Measurements from ENCODE around the gene GCNT1.

The GCNT1 gene

DNA sequence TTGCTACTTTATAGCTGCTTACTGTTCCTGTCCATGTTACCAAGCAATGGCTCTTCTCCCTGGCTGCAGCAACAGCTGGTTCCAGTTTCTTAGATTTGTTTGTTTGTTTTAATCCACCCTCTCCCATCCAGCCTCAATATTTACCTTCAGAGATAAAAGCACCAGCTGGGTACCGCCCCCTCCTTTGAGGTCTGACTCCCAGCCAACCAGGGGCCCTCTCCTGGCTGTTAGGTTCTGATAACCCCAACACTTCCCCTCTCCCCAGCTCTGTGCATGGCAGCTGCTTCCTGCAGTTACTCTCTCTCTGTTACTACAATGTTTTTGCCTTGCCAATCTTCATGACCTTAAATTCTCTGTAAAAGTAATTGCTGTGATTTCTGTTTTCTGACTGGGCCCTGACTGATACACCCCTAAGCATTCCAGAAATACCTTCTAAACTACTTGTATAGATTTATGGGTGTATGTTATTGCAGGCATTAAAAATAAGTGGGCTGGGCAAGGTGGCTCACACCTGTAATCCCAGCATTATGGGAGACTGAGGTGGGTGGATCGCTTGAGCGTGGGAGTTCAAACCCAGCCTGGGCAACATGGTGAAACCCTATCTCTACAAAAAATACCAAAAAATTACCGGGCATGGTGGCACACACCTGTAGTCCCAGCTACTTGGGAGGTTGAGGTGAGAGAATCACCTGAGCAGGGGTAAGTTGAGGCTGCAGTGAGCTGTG, 2.6 kb upstream of the GCNT1 start:
- DNase-seq (ENCODE audit: low read depth): no peak
- TF ChIP-seq, protein P1, sequence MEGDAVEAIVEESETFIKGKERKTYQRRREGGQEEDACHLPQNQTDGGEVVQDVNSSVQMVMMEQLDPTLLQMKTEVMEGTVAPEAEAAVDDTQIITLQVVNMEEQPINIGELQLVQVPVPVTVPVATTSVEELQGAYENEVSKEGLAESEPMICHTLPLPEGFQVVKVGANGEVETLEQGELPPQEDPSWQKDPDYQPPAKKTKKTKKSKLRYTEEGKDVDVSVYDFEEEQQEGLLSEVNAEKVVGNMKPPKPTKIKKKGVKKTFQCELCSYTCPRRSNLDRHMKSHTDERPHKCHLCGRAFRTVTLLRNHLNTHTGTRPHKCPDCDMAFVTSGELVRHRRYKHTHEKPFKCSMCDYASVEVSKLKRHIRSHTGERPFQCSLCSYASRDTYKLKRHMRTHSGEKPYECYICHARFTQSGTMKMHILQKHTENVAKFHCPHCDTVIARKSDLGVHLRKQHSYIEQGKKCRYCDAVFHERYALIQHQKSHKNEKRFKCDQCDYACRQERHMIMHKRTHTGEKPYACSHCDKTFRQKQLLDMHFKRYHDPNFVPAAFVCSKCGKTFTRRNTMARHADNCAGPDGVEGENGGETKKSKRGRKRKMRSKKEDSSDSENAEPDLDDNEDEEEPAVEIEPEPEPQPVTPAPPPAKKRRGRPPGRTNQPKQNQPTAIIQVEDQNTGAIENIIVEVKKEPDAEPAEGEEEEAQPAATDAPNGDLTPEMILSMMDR (conservative IDR thresholded peaks at IDR 0.05; ENCODE audit: low read depth, low read length): no peak
- no peak overlapping the region for H3K4me3 ChIP-seq (ENCODE audit: low read length)

DNA sequence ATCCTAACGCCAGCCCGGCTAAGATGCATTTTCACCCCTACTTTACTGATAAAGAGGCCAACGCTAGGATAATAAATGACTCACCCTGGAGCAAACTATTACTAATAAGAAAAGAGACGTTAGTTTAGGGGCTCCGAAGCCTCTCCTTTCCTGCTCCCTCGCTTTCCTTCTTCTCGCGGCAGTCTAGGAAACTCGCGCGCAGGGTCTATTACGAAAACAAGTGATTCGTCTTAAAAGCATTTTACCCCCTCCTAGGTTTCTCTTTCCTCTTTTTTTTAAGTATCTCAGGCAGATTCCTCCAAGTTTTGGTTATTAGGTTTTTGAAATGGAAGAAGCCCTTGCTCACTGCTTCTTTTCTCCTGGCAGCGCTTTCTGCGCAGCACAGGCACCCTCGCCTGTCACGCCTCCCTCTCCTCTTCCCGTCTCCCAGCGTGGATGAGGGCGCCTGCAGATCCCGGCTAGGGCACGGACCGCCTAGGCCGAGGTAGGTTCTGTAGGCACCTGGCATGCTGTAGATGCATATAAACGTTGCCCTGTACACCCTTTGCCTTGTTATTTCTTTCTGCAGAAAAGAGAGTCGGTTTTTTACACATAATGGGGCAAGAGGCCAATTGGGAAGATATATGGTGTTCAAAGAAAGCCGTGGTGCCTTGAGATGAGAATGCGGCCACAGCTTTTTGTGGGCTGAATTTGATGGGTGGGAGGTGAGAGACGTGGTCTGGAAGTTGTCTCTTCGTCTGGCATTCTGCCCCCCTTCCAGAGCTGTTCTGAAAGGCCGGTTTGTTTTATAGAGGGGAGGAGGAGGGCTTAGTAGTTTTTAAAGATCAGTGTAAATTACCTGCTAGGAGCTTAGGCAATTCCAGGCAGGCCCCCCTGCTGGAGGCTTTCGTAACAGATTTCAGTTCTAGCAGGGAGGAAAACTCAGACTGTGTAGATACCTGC, 983 bp downstream of the GCNT1 start:
- DNase-seq (ENCODE audit: low read depth): no peak

DNA sequence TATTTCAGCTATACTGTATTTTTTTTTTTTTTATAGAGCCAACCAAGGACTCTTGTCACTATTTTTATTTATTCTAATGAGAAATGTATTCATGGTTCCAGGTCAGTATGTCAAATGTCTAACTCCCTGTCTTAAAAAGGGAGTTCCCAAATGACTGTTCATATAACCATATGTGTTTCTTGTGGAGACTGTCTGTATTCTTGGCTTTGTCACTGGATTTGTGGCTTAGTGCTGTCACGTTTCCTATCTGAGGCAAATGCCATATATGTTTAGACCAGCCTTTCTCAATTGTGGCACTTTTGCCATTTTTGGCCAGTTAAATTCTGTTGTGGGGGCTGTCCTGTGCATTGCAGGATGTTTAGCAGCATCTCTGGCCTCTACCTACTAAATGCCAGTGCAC, 3.1 kb downstream of the GCNT1 start:
- DNase-seq (ENCODE audit: low read depth): no peak
- TF ChIP-seq, protein P1 (conservative IDR thresholded peaks at IDR 0.05; ENCODE audit: low read depth, low read length): no peak
- H3K4me3 ChIP-seq (ENCODE audit: low read length): no peak overlapping the region

More for the DNA sequence above, 983 bp downstream of the GCNT1 start:
- TF ChIP-seq, protein P1 (conservative IDR thresholded peaks at IDR 0.05; ENCODE audit: low read depth, low read length): peak; percentile 61
- H3K4me3 ChIP-seq (ENCODE audit: low read length): peak overlapping the region; percentile 89

DNA sequence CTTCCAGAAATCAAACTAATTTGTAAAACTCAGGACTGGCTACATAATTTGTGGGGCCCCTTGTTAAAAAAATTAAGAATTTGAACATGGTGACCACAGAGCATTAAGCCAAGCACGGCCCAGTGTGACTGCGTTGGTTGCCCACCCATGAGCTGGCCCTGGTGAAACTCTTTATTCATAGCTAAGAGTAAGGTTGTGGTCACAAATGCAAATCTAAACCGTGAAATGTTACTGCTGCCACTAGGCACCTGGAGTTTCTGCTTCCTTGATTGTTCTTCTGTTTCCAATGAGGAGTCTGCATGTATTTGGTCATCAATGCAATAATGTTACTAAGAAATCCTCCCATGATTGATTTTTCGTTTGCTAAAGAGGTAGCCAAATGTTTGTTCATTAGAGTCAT, 4.2 kb downstream of the GCNT1 start:
- TF ChIP-seq, protein P1 (conservative IDR thresholded peaks at IDR 0.05; ENCODE audit: low read depth, low read length): no peak
- DNase-seq (ENCODE audit: low read depth): no peak
- H3K4me3 ChIP-seq (ENCODE audit: low read length): no peak overlapping the region

DNA sequence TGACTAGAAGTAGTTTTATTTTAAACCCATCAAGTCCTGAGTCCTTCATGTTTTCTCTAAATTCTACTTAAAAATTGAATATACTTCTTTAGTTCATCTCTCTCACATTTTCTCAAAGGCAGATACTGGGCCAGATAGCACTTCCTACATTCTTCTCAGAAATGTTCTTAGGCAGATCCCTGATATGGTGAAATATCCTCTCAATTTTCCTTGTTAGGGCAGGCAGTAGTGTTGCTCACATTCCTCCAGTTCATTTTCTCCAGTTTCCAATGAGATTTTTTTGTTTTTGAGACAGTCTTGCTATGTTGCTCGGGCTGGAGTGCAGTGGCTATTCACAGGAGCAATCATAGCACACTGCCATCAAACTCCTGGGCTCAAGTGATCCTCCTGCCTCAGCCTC, 5.7 kb downstream of the GCNT1 start:
- no peak overlapping the region for H3K4me3 ChIP-seq (ENCODE audit: low read length)
- no peak for DNase-seq (ENCODE audit: low read depth)
- TF ChIP-seq, protein P1 (conservative IDR thresholded peaks at IDR 0.05; ENCODE audit: low read depth, low read length): no peak

DNA sequence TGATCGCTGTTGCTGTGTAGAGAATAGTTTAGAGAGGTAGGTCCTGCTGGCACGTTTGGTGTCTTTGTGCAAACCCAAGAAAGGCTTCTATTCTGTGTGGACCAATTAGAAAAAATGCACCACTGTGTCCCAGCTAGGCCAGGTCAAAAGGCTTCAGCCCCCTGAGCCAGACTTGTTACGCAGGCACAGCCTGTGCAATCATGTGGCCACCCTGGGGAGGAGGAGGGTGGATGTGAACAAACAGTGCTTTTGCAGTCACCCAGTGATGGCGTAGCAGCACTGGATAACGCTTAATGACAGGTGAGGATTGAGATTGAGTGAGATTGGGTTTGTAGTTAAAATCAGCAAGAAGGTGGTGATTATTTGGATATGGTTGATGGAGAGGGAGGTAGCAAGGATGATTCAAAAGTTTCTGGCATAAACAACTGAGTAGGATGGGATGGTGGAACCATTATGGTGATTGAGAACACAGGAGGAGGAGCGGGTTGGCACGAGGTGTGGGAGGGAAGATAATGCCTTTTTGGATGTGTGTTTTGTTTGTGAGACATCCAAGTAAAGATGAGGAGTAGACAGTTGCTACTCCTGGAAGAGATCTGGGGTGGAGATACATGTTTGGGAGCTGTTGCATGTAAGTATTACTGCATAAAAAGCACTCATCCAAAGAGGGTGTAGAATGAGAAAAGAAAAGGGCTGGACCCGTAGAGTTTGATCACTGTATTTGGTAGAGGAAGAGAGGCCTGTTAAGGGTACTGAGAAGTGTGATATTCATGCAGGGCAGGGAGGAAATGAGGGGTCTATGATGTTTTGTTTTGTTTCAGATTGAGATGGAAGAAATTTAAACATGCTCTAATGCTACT, 6.7 kb downstream of the GCNT1 start:
- TF ChIP-seq, protein P1 (conservative IDR thresholded peaks at IDR 0.05; ENCODE audit: low read depth, low read length): no peak
- no peak for DNase-seq (ENCODE audit: low read depth)
- no peak overlapping the region for H3K4me3 ChIP-seq (ENCODE audit: low read length)

All from retinal pigment epithelial cell (primary cell).